ENCODE measurements around the gene SLC6A1.

Gene SLC6A1

DNA sequence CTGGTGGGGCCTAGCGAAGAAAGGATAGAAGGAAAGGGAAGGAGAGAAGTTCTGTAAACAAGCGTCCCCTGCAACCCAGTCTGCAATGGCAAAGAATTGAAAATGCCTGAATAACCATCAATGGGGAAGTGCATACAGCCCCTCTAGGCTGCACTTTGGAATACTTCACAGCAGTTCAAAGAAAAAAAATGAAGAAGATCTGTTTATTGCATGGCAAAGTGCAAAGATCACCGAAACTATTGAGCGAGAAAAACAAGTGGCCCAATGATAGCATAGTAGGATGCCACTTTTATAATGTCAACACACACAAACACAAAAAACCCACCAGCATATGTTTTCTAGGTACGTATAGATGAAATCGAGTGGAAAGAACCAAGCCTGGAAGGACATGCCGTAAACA, 13.6 kb upstream of the SLC6A1 start:
- TF ChIP-seq, protein P1, sequence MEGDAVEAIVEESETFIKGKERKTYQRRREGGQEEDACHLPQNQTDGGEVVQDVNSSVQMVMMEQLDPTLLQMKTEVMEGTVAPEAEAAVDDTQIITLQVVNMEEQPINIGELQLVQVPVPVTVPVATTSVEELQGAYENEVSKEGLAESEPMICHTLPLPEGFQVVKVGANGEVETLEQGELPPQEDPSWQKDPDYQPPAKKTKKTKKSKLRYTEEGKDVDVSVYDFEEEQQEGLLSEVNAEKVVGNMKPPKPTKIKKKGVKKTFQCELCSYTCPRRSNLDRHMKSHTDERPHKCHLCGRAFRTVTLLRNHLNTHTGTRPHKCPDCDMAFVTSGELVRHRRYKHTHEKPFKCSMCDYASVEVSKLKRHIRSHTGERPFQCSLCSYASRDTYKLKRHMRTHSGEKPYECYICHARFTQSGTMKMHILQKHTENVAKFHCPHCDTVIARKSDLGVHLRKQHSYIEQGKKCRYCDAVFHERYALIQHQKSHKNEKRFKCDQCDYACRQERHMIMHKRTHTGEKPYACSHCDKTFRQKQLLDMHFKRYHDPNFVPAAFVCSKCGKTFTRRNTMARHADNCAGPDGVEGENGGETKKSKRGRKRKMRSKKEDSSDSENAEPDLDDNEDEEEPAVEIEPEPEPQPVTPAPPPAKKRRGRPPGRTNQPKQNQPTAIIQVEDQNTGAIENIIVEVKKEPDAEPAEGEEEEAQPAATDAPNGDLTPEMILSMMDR (IDR thresholded peaks at IDR 0.05; ENCODE audit: insufficient read depth, low read length, missing control alignments): no peak
- no peak overlapping the region for H3K4me3 ChIP-seq (ENCODE audit: low read depth, low read length)
- ChIA-PET POLR2A (no interaction called here), CTCF (interaction anchor here (1.3 kb wide), 1 partner anchor 11 kb away, joined by 4 read pairs; no protein-coding TSS in a partner anchor)
- DNase-seq (ENCODE audit: low read depth, low spot score): no peak

DNA sequence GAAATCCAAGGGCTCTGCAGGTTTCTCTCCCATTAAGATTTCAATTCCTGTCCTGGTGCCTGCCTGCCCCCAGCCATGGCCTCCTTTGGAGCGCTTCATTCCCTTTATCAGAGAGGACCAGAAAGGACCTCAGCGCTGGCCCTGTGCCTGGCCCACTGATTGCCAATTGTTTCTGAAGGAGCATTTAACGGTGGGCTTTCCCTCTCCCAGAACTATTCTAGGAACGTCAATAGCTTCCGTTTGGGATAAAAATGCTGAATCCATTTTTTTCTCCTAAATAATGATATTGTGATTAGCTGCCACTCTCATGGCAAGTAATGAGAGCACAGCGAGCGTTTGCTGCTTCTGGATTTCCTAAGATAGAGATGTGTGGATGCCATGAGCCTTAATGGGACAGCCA, 12.2 kb upstream of the SLC6A1 start:
- no peak for DNase-seq (ENCODE audit: low read depth, low spot score)
- no peak overlapping the region for H3K4me3 ChIP-seq (ENCODE audit: low read depth, low read length)
- CTCF ChIA-PET: interaction anchor here (1.1 to 3.3 kb wide), 2 partner anchors 26 to 35 kb away, joined by 4 to 17 read pairs; no protein-coding TSS in a partner anchor
- TF ChIP-seq, protein P1 (IDR thresholded peaks at IDR 0.05; ENCODE audit: insufficient read depth, low read length, missing control alignments): no peak
- POLR2A ChIA-PET: no interaction called here

DNA sequence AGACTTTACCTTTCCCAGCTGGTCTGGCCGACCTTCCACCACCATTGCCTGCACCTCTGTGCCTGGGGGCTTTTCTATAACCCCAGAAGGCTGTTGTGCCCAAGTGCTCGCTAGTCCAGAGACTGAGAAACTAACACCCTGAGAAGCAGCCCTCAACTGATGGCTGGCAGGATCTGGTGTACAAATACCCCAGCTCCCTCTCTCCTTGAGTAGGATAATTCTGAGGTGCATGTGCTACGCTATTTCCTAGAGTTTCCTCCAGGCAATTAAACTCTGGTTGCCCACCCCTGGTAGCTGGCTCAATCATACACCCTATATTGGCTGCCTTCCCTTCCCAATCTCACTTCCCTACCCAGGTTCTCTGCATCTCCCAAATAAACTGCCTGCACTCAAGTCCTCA, 11.5 kb upstream of the SLC6A1 start:
- DNase-seq (ENCODE audit: low read depth, low spot score): no peak
- ChIA-PET CTCF (interaction anchor here (0.6 to 3.3 kb wide), 5 partner anchors 10 to 243 kb away, joined by 3 to 17 read pairs (median 4); no protein-coding TSS in a partner anchor), POLR2A (no interaction called here)
- H3K4me3 ChIP-seq (ENCODE audit: low read depth, low read length): no peak overlapping the region
- TF ChIP-seq, protein P1 (IDR thresholded peaks at IDR 0.05; ENCODE audit: insufficient read depth, low read length, missing control alignments): no peak

DNA sequence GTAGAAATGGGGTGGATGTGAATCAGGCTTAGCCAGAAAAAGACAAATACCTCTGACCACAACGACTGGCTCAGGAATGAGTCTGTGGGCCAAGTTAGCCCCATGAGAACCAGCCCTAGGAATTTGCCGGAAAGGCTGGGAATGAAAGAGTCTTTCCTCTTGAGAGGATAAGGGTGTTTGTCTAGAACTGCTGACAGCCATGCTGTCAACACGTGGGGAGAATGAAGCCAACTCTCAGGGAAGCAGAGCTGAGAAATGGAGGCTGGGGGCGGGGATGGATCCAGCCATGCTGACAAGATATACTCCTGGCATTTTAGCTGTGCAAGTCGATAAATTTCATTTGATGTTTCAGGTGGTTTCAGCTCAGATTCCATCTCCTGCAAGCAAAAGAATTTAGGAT, 10.6 kb upstream of the SLC6A1 start:
- POLR2A ChIA-PET: no interaction called here
- CTCF ChIA-PET: interaction anchor here (0.6 to 3.3 kb wide), 16 partner anchors 9 to 244 kb away, joined by 3 to 17 read pairs (median 4); partner anchors contain the start of gene SLC6A1
- no peak for DNase-seq (ENCODE audit: low read depth, low spot score)
- TF ChIP-seq, protein P1 (IDR thresholded peaks at IDR 0.05; ENCODE audit: insufficient read depth, low read length, missing control alignments): no peak
- H3K4me3 ChIP-seq (ENCODE audit: low read depth, low read length): no peak overlapping the region

DNA sequence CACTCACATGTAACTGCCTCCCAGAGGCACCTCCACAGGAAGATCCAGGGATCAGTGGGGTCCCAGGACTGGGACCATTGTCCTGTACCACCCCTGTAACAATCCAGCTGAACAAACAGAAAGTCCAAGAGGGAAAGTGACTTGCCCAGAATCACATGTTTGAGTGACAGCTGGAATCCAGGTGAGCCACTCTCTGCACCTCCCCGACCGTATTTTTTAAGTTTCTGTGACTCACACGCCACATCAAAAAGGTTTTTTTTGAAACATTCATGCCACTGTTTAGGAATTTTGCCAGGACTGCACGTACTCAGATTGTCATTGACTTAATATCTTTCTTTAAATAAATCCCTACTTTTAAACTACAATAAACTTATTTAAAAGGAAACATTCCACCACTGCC, 9.8 kb upstream of the SLC6A1 start:
- POLR2A ChIA-PET: no interaction called here
- TF ChIP-seq, protein P1 (IDR thresholded peaks at IDR 0.05; ENCODE audit: insufficient read depth, low read length, missing control alignments): no peak
- no peak for DNase-seq (ENCODE audit: low read depth, low spot score)
- CTCF ChIA-PET: interaction anchor here (0.6 to 3.3 kb wide), 24 partner anchors 9 to 244 kb away, joined by 3 to 17 read pairs (median 5); partner anchors contain the start of gene SLC6A1
- H3K4me3 ChIP-seq (ENCODE audit: low read depth, low read length): no peak overlapping the region

DNA sequence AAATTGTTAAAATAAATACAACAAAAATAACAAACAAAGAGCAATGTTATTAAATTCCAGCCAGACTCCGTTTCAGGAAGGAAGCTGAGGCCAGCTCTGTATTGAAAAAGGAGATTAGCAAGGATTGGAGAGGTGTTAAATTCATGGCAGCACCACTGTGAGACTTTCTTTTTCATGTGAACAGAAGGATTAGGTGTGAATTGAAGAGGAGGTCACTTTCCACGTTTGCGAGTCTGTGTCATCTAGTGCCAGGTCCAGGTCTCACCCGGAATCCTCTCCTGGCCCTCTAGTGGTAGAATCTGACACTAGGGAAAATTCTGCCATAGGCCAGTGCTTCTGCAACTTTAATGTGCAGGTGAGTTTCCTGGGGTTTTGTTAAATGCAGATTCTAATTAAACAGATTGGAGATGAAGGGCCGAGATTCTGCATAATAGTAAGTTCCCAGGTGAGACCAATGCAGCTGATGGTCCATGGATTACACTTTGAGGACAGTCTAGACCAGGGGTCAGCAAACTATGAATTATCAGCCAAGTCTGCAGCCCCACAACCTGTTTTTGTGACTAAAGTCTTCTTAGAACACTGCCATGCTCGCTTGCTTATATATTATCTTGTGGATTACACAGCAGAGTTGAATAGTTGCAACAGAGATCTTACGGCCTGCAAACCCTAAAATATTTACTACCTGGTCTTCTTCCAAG, 9.2 kb upstream of the SLC6A1 start:
- ChIA-PET CTCF (interaction anchor here (0.6 to 3.3 kb wide), 22 partner anchors 9 to 245 kb away, joined by 3 to 17 read pairs (median 5); partner anchors contain the start of gene SLC6A1), POLR2A (no interaction called here)
- DNase-seq (ENCODE audit: low read depth, low spot score): no peak
- H3K4me3 ChIP-seq (ENCODE audit: low read depth, low read length): no peak overlapping the region
- TF ChIP-seq, protein P1 (IDR thresholded peaks at IDR 0.05; ENCODE audit: insufficient read depth, low read length, missing control alignments): peak; percentile 70
